ENCODE measurements around the gene IFITM1. TPM values are rescaled to one million over a fixed set of nuclear protein-coding genes. Genes with fewer than 3 reads are reported as not detected.
A peak's percentile ranks its signal among the peaks of the same experiment; 100 is the strongest.
"Not testable (repeated sequence)": the region's sequence is repeated elsewhere in the genome, so short reads cannot be mapped to it uniquely, and the experiment has no call there.

IFITM1 gene
- total RNA-seq, 2 experiments from 2014 or later, result 286 to 306 TPM

DNA sequence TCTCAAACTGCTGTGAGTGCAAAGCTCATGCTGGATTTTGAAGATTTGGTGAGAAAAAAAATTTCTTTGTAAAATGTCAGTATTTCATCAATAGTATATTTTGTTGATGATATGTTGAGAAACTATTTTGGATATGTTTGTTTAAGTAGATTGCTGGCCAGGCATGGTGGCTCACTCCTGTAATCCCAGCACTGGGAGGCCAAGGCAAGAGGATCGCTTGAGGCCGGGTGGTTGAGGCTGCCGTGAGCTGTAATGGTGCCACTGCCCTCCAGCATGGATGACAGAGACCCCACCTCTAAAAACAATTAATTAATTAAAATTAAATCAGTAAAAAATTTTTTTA is 13.7 kb downstream of the IFITM1 start:
- Histone ChIP-seq H3K4me1 (ENCODE audit: insufficient read depth, low read length) (peaks cover 74% of the 10 kb centered on the region), H3K36me3 (ENCODE audit: insufficient read depth, low read length) (no peaks in the 10 kb centered on the region), H3K27ac (ENCODE audit: low read depth in 1 of 2, low read length in 2 of 2) (peak overlapping the region; percentile 71 to 89), H3K9me3 (ENCODE audit: control insufficient read depth in 1 of 2, insufficient read depth in 1 of 2, low read length in 2 of 2) (no peaks in the 10 kb centered on the region), H3K27me3 (ENCODE audit: control insufficient read depth in 1 of 2, insufficient read depth in 2 of 2, low read length in 2 of 2) (no peaks in the 10 kb centered on the region), H3K4me3 (ENCODE audit: low read length) (no peak overlapping the region)
- Mint-ChIP-seq H3K36me3 (ENCODE audit: low read depth) (no peaks in the 10 kb centered on the region), H3K9me3 (no peaks in the 10 kb centered on the region), H3K27ac (peak overlapping the region; percentile 83), H3K4me1 (ENCODE audit: low read depth) (peaks cover 67% of the 10 kb centered on the region), H3K4me3 (peak overlapping the region; percentile 59), H3K27me3 (no peaks in the 10 kb centered on the region)
- no peak for DNase-seq
- POLR2A ChIA-PET, result interaction anchor here (1.0 to 3.2 kb wide), 5 partner anchors 10 to 179 kb away, joined by 3 to 14 read pairs (median 8); no protein-coding TSS in a partner anchor
- TF ChIP-seq, protein P1, sequence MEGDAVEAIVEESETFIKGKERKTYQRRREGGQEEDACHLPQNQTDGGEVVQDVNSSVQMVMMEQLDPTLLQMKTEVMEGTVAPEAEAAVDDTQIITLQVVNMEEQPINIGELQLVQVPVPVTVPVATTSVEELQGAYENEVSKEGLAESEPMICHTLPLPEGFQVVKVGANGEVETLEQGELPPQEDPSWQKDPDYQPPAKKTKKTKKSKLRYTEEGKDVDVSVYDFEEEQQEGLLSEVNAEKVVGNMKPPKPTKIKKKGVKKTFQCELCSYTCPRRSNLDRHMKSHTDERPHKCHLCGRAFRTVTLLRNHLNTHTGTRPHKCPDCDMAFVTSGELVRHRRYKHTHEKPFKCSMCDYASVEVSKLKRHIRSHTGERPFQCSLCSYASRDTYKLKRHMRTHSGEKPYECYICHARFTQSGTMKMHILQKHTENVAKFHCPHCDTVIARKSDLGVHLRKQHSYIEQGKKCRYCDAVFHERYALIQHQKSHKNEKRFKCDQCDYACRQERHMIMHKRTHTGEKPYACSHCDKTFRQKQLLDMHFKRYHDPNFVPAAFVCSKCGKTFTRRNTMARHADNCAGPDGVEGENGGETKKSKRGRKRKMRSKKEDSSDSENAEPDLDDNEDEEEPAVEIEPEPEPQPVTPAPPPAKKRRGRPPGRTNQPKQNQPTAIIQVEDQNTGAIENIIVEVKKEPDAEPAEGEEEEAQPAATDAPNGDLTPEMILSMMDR (IDR thresholded peaks at IDR 0.05), result no peak
- intact Hi-C loops (cut with DNase I, micrococcal nuclease), result no loop called here
- ATAC-seq (ENCODE audit: poor library complexity), result no peak
- CTCF ChIA-PET, result no interaction called here

GRCh38 chr11:328012-328411 is 14.2 kb downstream of the IFITM1 start:
- no peak for DNase-seq
- no peaks in the 10 kb centered on the region for H3K9me3 Mint-ChIP-seq
- intact Hi-C loops (cut with DNase I, micrococcal nuclease), result no loop called here
- Histone ChIP-seq H3K27ac (ENCODE audit: low read depth in 1 of 2, low read length in 2 of 2) (peak overlapping the region in 1 of 2 donors; percentile 89), H3K36me3 (ENCODE audit: insufficient read depth, low read length) (no peaks in the 10 kb centered on the region), H3K27me3 (ENCODE audit: control insufficient read depth in 1 of 2, insufficient read depth in 2 of 2, low read length in 2 of 2) (no peaks in the 10 kb centered on the region), H3K4me3 (ENCODE audit: low read length) (no peak overlapping the region), H3K9me3 (ENCODE audit: control insufficient read depth in 1 of 2, insufficient read depth in 1 of 2, low read length in 2 of 2) (no peaks in the 10 kb centered on the region), H3K4me1 (ENCODE audit: insufficient read depth, low read length) (peaks cover 78% of the 10 kb centered on the region)
- H3K27ac Mint-ChIP-seq, result no peak overlapping the region
- ChIA-PET CTCF (no interaction called here), POLR2A (interaction anchor here (1.3 to 3.2 kb wide), 4 partner anchors 10 to 27 kb away, joined by 8 to 15 read pairs (median 12); no protein-coding TSS in a partner anchor)
- no peaks in the 10 kb centered on the region for H3K36me3 Mint-ChIP-seq (ENCODE audit: low read depth)
- H3K4me3 Mint-ChIP-seq, result no peak overlapping the region
- H3K4me1 Mint-ChIP-seq (ENCODE audit: low read depth), result peaks cover 70% of the 10 kb centered on the region
- TF ChIP-seq, protein P1 (IDR thresholded peaks at IDR 0.05), result no peak
- ATAC-seq (ENCODE audit: poor library complexity), result no peak
- H3K27me3 Mint-ChIP-seq, result no peaks in the 10 kb centered on the region

- H3K36me3 ChIP-seq (ENCODE audit: insufficient read depth, low read length); ATAC-seq (ENCODE audit: poor library complexity); DNase-seq; H3K27ac ChIP-seq (ENCODE audit: low read depth in 1 of 2, low read length in 2 of 2); H3K36me3 Mint-ChIP-seq (ENCODE audit: low read depth); H3K27me3 ChIP-seq (ENCODE audit: control insufficient read depth in 1 of 2, insufficient read depth in 2 of 2, low read length in 2 of 2); H3K9me3 ChIP-seq (ENCODE audit: control insufficient read depth in 1 of 2, insufficient read depth in 1 of 2, low read length in 2 of 2); intact Hi-C loops (cut with DNase I, micrococcal nuclease); H3K4me3 Mint-ChIP-seq; H3K4me3 ChIP-seq (ENCODE audit: low read length); H3K27me3 Mint-ChIP-seq; H3K9me3 Mint-ChIP-seq: not testable (repeated sequence)
- H3K4me1 ChIP-seq (ENCODE audit: insufficient read depth, low read length), result peaks cover 77% of the 10 kb centered on the region
- POLR2A ChIA-PET, result interaction anchor here (2.8 to 3.2 kb wide), 2 partner anchors 16 to 27 kb away, joined by 14 to 15 read pairs; no protein-coding TSS in a partner anchor
- CTCF ChIA-PET, result interaction anchor here (0.7 to 0.8 kb wide), 2 partner anchors 83 to 96 kb away, joined by 3 to 4 read pairs; no protein-coding TSS in a partner anchor
- Mint-ChIP-seq H3K27ac (peak overlapping the region; percentile 32), H3K4me1 (ENCODE audit: low read depth) (peaks cover 76% of the 10 kb centered on the region)
These were observed 14.8 kb downstream of the IFITM1 start for GRCh38 chr11:328516-329100.
